22Rv1 (cell line): ENCODE results near the gene FBXO7.
"Not testable (repeated sequence)": the region's sequence is repeated elsewhere in the genome, so short reads cannot be mapped to it uniquely, and the experiment has no call there.

Source experiments
- CTCF ChIP-seq: fragments of 450-650 bp; IDR thresholded peaks from 2 replicates; pipeline ENCODE4 v1.5.1; 2017; ENCODE audit warnings: mild to moderate bottlenecking
- ZFX ChIP-seq: fragments of 450-650 bp; IDR thresholded peaks from 2 replicates; pipeline ENCODE4 v1.6.1; 2017; ENCODE audit warnings: antibody characterized with exemption, borderline replicate concordance

GRCh38 chr22:32478552-32478951, 3.9 kb downstream of the FBXO7 start:
- not testable (repeated sequence) for TF ChIP-seq CTCF, ZFX
